Kidney (tissue), 14 donors: ENCODE measurements around the gene RGPD3. TPM values are rescaled to one million over a fixed set of nuclear protein-coding genes. Genes with fewer than 3 reads are reported as not detected.

Source experiments
- DNase-seq, 5 donors: peaks; one replicate each; pipeline ENCODE4 v3.0.0-alpha.2; 2013 to 2020
- FAIRE-seq: peaks from 2 replicates; lab custom pipeline; 2012; peaks lifted over from hg19 to GRCh38; lab: Jason Lieb, UNC
- H3K27ac ChIP-seq, 2 donors: one replicate each; pipeline ENCODE4 v1.7.0; 2013; ENCODE audit warnings: low read depth in 2 of 2, low read length in 2 of 2, inconsistent platforms in 1 of 2
- H3K27me3 ChIP-seq: one replicate; pipeline ENCODE4 v1.7.1; 2013; ENCODE audit warnings: low read length, inconsistent platforms; ENCODE audit not compliant: control insufficient read depth, insufficient read depth
- H3K36me3 ChIP-seq, 3 donors: one replicate each; pipeline versions ENCODE4 v1.7.0 to v1.7.1; 2013; ENCODE audit warnings: low read length in 3 of 3, control low read depth in 1 of 3, inconsistent platforms in 1 of 3; ENCODE audit not compliant: insufficient read depth in 3 of 3, control insufficient read depth in 2 of 3
- H3K4me1 ChIP-seq, 3 donors: one replicate each; pipeline versions ENCODE4 v1.7.0 to v1.7.1; 2013; ENCODE audit warnings: low read length in 3 of 3, inconsistent platforms in 1 of 3, low read depth in 1 of 3; ENCODE audit not compliant: control insufficient read depth in 2 of 3, insufficient read depth in 2 of 3
- H3K4me3 ChIP-seq, 3 donors: one replicate each; pipeline versions ENCODE4 v1.7.0 to v1.8.1; 2013; ENCODE audit warnings: low read length in 3 of 3, control low read depth in 1 of 3, inconsistent platforms in 1 of 3
- H3K9ac ChIP-seq, 3 donors: one replicate each; pipeline versions ENCODE4 v1.7.0 to v1.7.1; 2013; ENCODE audit warnings: low read length in 3 of 3, control low read depth in 1 of 3, inconsistent platforms in 1 of 3
- H3K9me3 ChIP-seq, 3 donors: one replicate each; pipeline versions ENCODE4 v1.7.0 to v1.7.1; 2013; ENCODE audit warnings: low read length in 3 of 3, control low read depth in 1 of 3, inconsistent platforms in 1 of 3; ENCODE audit not compliant: control insufficient read depth in 2 of 3, insufficient read depth in 1 of 3
- intact Hi-C: fragments of 100-400 bp; cut with DNase I; formaldehyde crosslinking; loops from one replicate; pipeline ENCODE4 v1.11.1; 2022
- polyA plus RNA-seq: library from polyadenylated mRNA; stranded (reverse); fragments of 350-450 nt; fragmentation: Illumina TruSeq; extraction: RNeasy Lipid Tissue Mini Kit (QIAGEN cat#74804); gene quantifications from one replicate; pipeline ENCODE4 v1.2.3, GENCODE V29; 2014; ENCODE audit warnings: low read depth, low replicate concordance; ENCODE audit not compliant: insufficient read depth
- total RNA-seq: library from RNA; stranded (reverse); fragmentation: NEBNext Ultra II Directional; extraction: Animal tissue kit (Norgen Biotek cat#: 25700); gene quantifications from one replicate; pipeline ENCODE4 v1.2.1, GENCODE V29; 2021
- TF ChIP-seq, protein P1 (sequence below): IDR thresholded peaks from 3 replicates; pipeline ENCODE4 v1.5.1; 2012; ENCODE audit warnings: mild to moderate bottlenecking, moderate library complexity, borderline replicate concordance; ENCODE audit not compliant: insufficient read depth; ENCODE audit errors: extremely low read depth
- donor health status: control.
- donor health status: control.
- donor health status: control.
- donor health status: control.
- donor health status: control.
- donor health status: DM: yes; HTN: yes; CAD: no.
- donor health status: Normal renal cell carcinoma (clear cell type).

RGPD3 gene
- total and polyA plus RNA-seq, 2 donors from 2014 or later = 0.19 to 0.41 TPM

DNA sequence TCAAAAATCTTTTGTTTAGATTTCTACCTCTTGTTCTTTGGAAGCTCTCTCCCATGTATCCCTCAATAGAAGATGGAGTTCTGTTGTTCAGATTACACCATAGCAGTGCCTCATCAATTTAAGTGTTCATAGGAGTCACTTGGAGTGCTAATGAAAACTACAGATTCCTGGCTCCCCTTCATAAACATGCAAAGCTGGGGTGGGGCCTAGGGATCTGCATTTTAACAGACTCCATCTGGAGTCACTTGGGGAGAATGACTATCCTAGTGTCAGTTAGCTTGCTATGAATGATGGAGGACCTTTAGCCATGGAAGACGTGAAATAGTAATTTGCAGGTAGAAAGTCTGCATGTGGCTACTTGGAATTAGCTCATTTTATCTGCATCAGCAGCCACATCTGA lies 105.4 kb downstream of the RGPD3 start:
- H3K9me3 ChIP-seq = peaks cover 0 to 3% (median 0%) of the 10 kb centered on the region in 3 donors
- intact Hi-C loops = no loop called here
- TF ChIP-seq, protein P1, sequence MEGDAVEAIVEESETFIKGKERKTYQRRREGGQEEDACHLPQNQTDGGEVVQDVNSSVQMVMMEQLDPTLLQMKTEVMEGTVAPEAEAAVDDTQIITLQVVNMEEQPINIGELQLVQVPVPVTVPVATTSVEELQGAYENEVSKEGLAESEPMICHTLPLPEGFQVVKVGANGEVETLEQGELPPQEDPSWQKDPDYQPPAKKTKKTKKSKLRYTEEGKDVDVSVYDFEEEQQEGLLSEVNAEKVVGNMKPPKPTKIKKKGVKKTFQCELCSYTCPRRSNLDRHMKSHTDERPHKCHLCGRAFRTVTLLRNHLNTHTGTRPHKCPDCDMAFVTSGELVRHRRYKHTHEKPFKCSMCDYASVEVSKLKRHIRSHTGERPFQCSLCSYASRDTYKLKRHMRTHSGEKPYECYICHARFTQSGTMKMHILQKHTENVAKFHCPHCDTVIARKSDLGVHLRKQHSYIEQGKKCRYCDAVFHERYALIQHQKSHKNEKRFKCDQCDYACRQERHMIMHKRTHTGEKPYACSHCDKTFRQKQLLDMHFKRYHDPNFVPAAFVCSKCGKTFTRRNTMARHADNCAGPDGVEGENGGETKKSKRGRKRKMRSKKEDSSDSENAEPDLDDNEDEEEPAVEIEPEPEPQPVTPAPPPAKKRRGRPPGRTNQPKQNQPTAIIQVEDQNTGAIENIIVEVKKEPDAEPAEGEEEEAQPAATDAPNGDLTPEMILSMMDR = no peak
- H3K27ac ChIP-seq = no peak overlapping the region
- H3K27me3 ChIP-seq = no peaks in the 10 kb centered on the region
- H3K4me1 ChIP-seq = peaks cover 0 to 3% (median 2%) of the 10 kb centered on the region in 3 donors
- no peak overlapping the region for H3K4me3 ChIP-seq
- no peak overlapping the region for H3K9ac ChIP-seq
- DNase-seq (no peak), FAIRE-seq (no peak)
- H3K36me3 ChIP-seq = no peaks in the 10 kb centered on the region

DNA sequence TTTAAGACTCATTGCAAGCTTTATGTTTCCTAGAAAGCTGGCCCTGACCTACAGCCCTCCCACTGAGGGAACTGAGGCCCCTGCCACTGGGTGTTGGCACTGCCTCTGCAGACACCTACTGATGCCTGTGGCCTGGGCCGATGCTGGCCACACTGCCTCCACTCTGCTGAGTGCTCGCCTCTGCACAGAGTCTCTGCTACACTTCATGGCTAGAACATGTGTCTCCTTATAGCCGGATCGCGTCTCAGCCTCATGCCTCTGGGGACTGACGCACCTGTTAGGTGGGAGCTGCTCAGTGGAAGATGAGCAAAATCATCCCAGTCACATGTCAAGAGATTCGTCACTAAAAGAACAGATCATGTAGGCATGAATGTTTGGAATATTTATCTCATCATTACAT lies 108.7 kb downstream of the RGPD3 start:
- Histone ChIP-seq H3K27ac (no peak overlapping the region), H3K9me3 (no peaks in the 10 kb centered on the region), H3K4me3 (no peak overlapping the region), H3K36me3 (no peaks in the 10 kb centered on the region), H3K9ac (no peak overlapping the region), H3K4me1 (peaks cover 0 to 3% (median 0%) of the 10 kb centered on the region in 3 donors), H3K27me3 (no peaks in the 10 kb centered on the region)
- intact Hi-C loops = no loop called here
- TF ChIP-seq, protein P1 = no peak
- DNase-seq = no peak
- no peak for FAIRE-seq

DNA sequence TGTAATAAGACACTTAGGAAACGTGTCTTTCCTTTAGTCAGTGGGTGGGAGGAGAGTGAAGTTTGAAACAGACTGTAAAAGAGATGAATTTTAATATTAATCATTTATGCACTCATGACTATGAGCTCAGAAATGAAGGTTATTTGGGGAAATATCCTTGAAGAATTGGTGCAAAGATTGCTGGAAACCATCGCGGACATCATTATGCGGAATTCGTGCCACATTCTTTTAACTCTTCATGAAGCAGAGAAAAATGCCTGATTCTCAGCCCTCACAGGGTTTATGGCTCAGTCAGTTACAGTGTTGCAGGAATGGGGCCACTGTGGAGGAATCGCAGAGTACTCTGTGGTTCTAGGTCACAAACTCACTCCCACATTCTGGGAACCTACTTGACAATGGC lies 109.7 kb downstream of the RGPD3 start:
- peak in 2 of 5 donors; percentile 13 to 27 for DNase-seq
- H3K4me1 ChIP-seq = peaks cover 0 to 3% (median 0%) of the 10 kb centered on the region in 3 donors
- no peak for FAIRE-seq
- H3K36me3 ChIP-seq = no peaks in the 10 kb centered on the region
- H3K4me3 ChIP-seq = no peak overlapping the region
- H3K27ac ChIP-seq = no peak overlapping the region
- no peak overlapping the region for H3K9ac ChIP-seq
- intact Hi-C loops = no loop called here
- H3K9me3 ChIP-seq = no peaks in the 10 kb centered on the region
- TF ChIP-seq, protein P1 = no peak
- no peaks in the 10 kb centered on the region for H3K27me3 ChIP-seq

DNA sequence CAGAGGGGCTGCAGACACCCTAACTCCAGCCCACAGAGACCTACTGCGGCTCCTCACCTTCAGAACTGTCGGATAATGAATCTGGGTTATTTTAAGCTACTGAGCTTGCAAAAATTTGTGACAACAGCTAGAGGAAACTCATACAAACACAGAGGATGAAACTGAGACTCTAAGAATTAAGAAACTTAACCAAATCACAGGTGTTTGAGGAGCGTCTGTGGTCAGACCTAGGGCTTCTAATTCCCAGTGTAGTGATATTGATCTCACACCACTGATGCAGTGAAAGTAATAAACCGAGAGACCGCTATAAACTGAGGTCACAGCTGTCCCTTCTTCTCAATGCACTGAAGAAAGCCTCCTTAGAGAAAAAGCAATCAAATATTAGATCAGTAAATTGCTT lies 110.1 kb downstream of the RGPD3 start:
- FAIRE-seq (no peak), DNase-seq (peak in 1 of 5 donors; percentile 6)
- H3K4me3 ChIP-seq = no peak overlapping the region
- no peaks in the 10 kb centered on the region for H3K27me3 ChIP-seq
- H3K9me3 ChIP-seq = no peaks in the 10 kb centered on the region
- no peak overlapping the region for H3K9ac ChIP-seq
- H3K4me1 ChIP-seq = peaks cover 0 to 3% (median 0%) of the 10 kb centered on the region in 3 donors
- H3K27ac ChIP-seq = no peak overlapping the region
- TF ChIP-seq, protein P1 = no peak
- intact Hi-C loops = no loop called here
- no peaks in the 10 kb centered on the region for H3K36me3 ChIP-seq
